Stimulated activated naive B cell treated with anti-CD40 and anti-IgM and Interleukin-4, amounts not matched to agents 10 μg/mL and 1 μg/mL and 100 μg/mL, for 72 hours (primary cell): ENCODE measurements around the gene ESRP2.

Experiments
- ATAC-seq, 2 donors: fragments of 150-1000 bp; cut with Tn5 transposase; replicated peaks; 2 replicates each; pipeline ENCODE4 v1.10.0; 2021; ENCODE audit warnings: moderate library complexity in 1 of 2
- DNase-seq: peaks from one replicate; pipeline ENCODE4 v3.0.0; 2021
- H3K27ac Mint-ChIP-seq: one replicate; pipeline ENCODE4 v1.8.0; 2022; ENCODE audit warnings: mild to moderate bottlenecking, mixed read lengths
- H3K27me3 Mint-ChIP-seq, 2 donors: one replicate each; pipeline ENCODE4 v1.8.0; 2022; ENCODE audit warnings: mixed read lengths in 2 of 2
- H3K36me3 Mint-ChIP-seq, 2 donors: one replicate each; pipeline ENCODE4 v1.8.0; 2022; ENCODE audit warnings: mixed read lengths in 2 of 2, mild to moderate bottlenecking in 1 of 2
- H3K4me1 Mint-ChIP-seq, 2 donors: one replicate each; pipeline ENCODE4 v1.8.0; 2022; ENCODE audit warnings: mixed read lengths in 2 of 2, mild to moderate bottlenecking in 1 of 2
- H3K4me3 Mint-ChIP-seq, 2 donors: one replicate each; pipeline ENCODE4 v1.8.0; 2022; ENCODE audit warnings: mild to moderate bottlenecking in 2 of 2, mixed read lengths in 2 of 2, moderate library complexity in 1 of 2
- H3K9me3 Mint-ChIP-seq, 2 donors: one replicate each; pipeline ENCODE4 v1.8.0; 2022; ENCODE audit warnings: mixed read lengths in 2 of 2, mild to moderate bottlenecking in 1 of 2

The ESRP2 gene

GRCh38 chr16:68235887-68236136 lies at the start of gene ESRP2:
Gene ESRP2 (minus strand): TSS chr16:68236127. CDS start chr16:68236045, 82 bp downstream.
- Mint-ChIP-seq H3K27me3 (no peaks in the 10 kb centered on the region), H3K4me1 (peaks cover 28 to 52% of the 10 kb centered on the region in 2 donors), H3K9me3 (no peaks in the 10 kb centered on the region), H3K4me3 (peak within 1 kb of the TSS; percentile 86), H3K27ac (peak within 1 kb of the TSS; percentile 90), H3K36me3 (peaks cover 0 to 4% of the 10 kb centered on the region in 2 donors)
- no peak for ATAC-seq
- DNase-seq, result no peak

- DNase-seq (no peak), ATAC-seq (no peak)
- peak overlapping the region; percentile 76 for H3K27ac Mint-ChIP-seq
- H3K4me3 Mint-ChIP-seq, result peak overlapping the region; percentile 53 to 58
- peaks cover 53 to 59% of the 10 kb centered on the region in 2 donors for H3K36me3 Mint-ChIP-seq
- H3K27me3 Mint-ChIP-seq, result no peaks in the 10 kb centered on the region
- peaks cover 63 to 97% of the 10 kb centered on the region in 2 donors for H3K4me1 Mint-ChIP-seq
- H3K9me3 Mint-ChIP-seq, result peaks cover 0 to 2% of the 10 kb centered on the region in 2 donors
These were observed 49.8 kb upstream of the ESRP2 start for GRCh38 chr16:68285683-68286082.

GRCh38 chr16:68284847-68285246 lies 48.9 kb upstream of the ESRP2 start:
- Mint-ChIP-seq H3K4me1 (peaks cover 60 to 92% of the 10 kb centered on the region in 2 donors), H3K9me3 (peaks cover 0 to 2% of the 10 kb centered on the region in 2 donors), H3K27ac (peak overlapping the region; percentile 76), H3K27me3 (no peaks in the 10 kb centered on the region), H3K4me3 (peak overlapping the region; percentile 54 to 81), H3K36me3 (peaks cover 48 to 53% of the 10 kb centered on the region in 2 donors)
- DNase-seq, result peak; percentile 79
- ATAC-seq, result peak; percentile 69 to 71

GRCh38 chr16:68283801-68284598 lies 48.1 kb upstream of the ESRP2 start:
- DNase-seq (peak; percentile 51), ATAC-seq (peak; percentile 72 to 73)
- H3K27ac Mint-ChIP-seq, result peak overlapping the region; percentile 76
- no peaks in the 10 kb centered on the region for H3K27me3 Mint-ChIP-seq
- peaks cover 0 to 2% of the 10 kb centered on the region in 2 donors for H3K9me3 Mint-ChIP-seq
- peaks cover 52 to 86% of the 10 kb centered on the region in 2 donors for H3K4me1 Mint-ChIP-seq
- peaks cover 51 to 54% of the 10 kb centered on the region in 2 donors for H3K36me3 Mint-ChIP-seq
- H3K4me3 Mint-ChIP-seq, result peak overlapping the region; percentile 74 to 81

GRCh38 chr16:68283346-68283745 lies 47.4 kb upstream of the ESRP2 start:
- no peak for DNase-seq
- H3K27me3 Mint-ChIP-seq, result no peaks in the 10 kb centered on the region
- peak overlapping the region; percentile 76 for H3K27ac Mint-ChIP-seq
- no peak for ATAC-seq
- peaks cover 52 to 82% of the 10 kb centered on the region in 2 donors for H3K4me1 Mint-ChIP-seq
- peak overlapping the region; percentile 74 to 81 for H3K4me3 Mint-ChIP-seq
- H3K36me3 Mint-ChIP-seq, result peaks cover 51 to 54% of the 10 kb centered on the region in 2 donors
- peaks cover 0 to 2% of the 10 kb centered on the region in 2 donors for H3K9me3 Mint-ChIP-seq

GRCh38 chr16:68282064-68282452 lies 46.1 kb upstream of the ESRP2 start:
- H3K36me3 Mint-ChIP-seq, result peaks cover 40 to 43% of the 10 kb centered on the region in 2 donors
- peaks cover 43 to 69% of the 10 kb centered on the region in 2 donors for H3K4me1 Mint-ChIP-seq
- ATAC-seq, result no peak
- H3K27ac Mint-ChIP-seq, result peak overlapping the region; percentile 91
- H3K4me3 Mint-ChIP-seq, result peak overlapping the region; percentile 37 to 66
- H3K9me3 Mint-ChIP-seq, result peaks cover 0 to 2% of the 10 kb centered on the region in 2 donors
- no peaks in the 10 kb centered on the region for H3K27me3 Mint-ChIP-seq
- no peak for DNase-seq

- DNase-seq, result no peak
- Mint-ChIP-seq H3K9me3 (no peaks in the 10 kb centered on the region), H3K27me3 (no peaks in the 10 kb centered on the region), H3K4me3 (peak overlapping the region; percentile 37 to 66), H3K36me3 (peaks cover 35 to 40% of the 10 kb centered on the region in 2 donors), H3K27ac (peak overlapping the region; percentile 91), H3K4me1 (peaks cover 40 to 63% of the 10 kb centered on the region in 2 donors)
- ATAC-seq, result no peak
These were observed 45.6 kb upstream of the ESRP2 start for GRCh38 chr16:68281368-68282063.

- H3K27me3 Mint-ChIP-seq, result no peaks in the 10 kb centered on the region
- ATAC-seq, result no peak
- H3K9me3 Mint-ChIP-seq, result no peaks in the 10 kb centered on the region
- peak overlapping the region; percentile 28 for H3K27ac Mint-ChIP-seq
- H3K4me3 Mint-ChIP-seq, result no peak overlapping the region
- DNase-seq, result no peak
- peaks cover 38 to 62% of the 10 kb centered on the region in 2 donors for H3K4me1 Mint-ChIP-seq
- H3K36me3 Mint-ChIP-seq, result peaks cover 35 to 36% of the 10 kb centered on the region in 2 donors
These were observed 44.0 kb upstream of the ESRP2 start for GRCh38 chr16:68279726-68280558.

GRCh38 chr16:68276223-68276622 lies 40.3 kb upstream of the ESRP2 start:
- no peak for ATAC-seq
- H3K4me3 Mint-ChIP-seq, result peak overlapping the region in 1 of 2 donors; percentile 63
- DNase-seq, result no peak
- H3K36me3 Mint-ChIP-seq, result peaks cover 41 to 45% of the 10 kb centered on the region in 2 donors
- peak overlapping the region; percentile 37 for H3K27ac Mint-ChIP-seq
- peaks cover 37 to 60% of the 10 kb centered on the region in 2 donors for H3K4me1 Mint-ChIP-seq
- no peaks in the 10 kb centered on the region for H3K27me3 Mint-ChIP-seq
- no peaks in the 10 kb centered on the region for H3K9me3 Mint-ChIP-seq

GRCh38 chr16:68275611-68276191 lies 39.8 kb upstream of the ESRP2 start:
- H3K9me3 Mint-ChIP-seq, result no peaks in the 10 kb centered on the region
- no peaks in the 10 kb centered on the region for H3K27me3 Mint-ChIP-seq
- peak; percentile 99 for ATAC-seq
- peaks cover 35 to 60% of the 10 kb centered on the region in 2 donors for H3K4me1 Mint-ChIP-seq
- peak; percentile 54 for DNase-seq
- peak overlapping the region; percentile 65 for H3K27ac Mint-ChIP-seq
- peak overlapping the region in 1 of 2 donors; percentile 63 for H3K4me3 Mint-ChIP-seq
- peaks cover 38 to 43% of the 10 kb centered on the region in 2 donors for H3K36me3 Mint-ChIP-seq

GRCh38 chr16:68274441-68274840 lies 38.5 kb upstream of the ESRP2 start:
- ATAC-seq, result no peak
- Mint-ChIP-seq H3K4me3 (no peak overlapping the region), H3K36me3 (peaks cover 35 to 43% of the 10 kb centered on the region in 2 donors), H3K27ac (peak overlapping the region; percentile 66), H3K27me3 (no peaks in the 10 kb centered on the region), H3K4me1 (peaks cover 42 to 67% of the 10 kb centered on the region in 2 donors), H3K9me3 (no peaks in the 10 kb centered on the region)
- no peak for DNase-seq

- Mint-ChIP-seq H3K9me3 (no peaks in the 10 kb centered on the region), H3K4me3 (peak overlapping the region in 1 of 2 donors; percentile 25), H3K4me1 (peaks cover 47 to 73% of the 10 kb centered on the region in 2 donors), H3K36me3 (peaks cover 39 to 45% of the 10 kb centered on the region in 2 donors), H3K27me3 (no peaks in the 10 kb centered on the region), H3K27ac (peak overlapping the region; percentile 66)
- ATAC-seq, result no peak
- DNase-seq, result no peak
These were observed 38.0 kb upstream of the ESRP2 start for GRCh38 chr16:68273896-68274295.

GRCh38 chr16:68273459-68273858 lies 37.5 kb upstream of the ESRP2 start:
- no peaks in the 10 kb centered on the region for H3K27me3 Mint-ChIP-seq
- ATAC-seq (no peak), DNase-seq (no peak)
- H3K27ac Mint-ChIP-seq, result no peak overlapping the region
- peaks cover 47 to 73% of the 10 kb centered on the region in 2 donors for H3K4me1 Mint-ChIP-seq
- H3K9me3 Mint-ChIP-seq, result no peaks in the 10 kb centered on the region
- H3K4me3 Mint-ChIP-seq, result peak overlapping the region in 1 of 2 donors; percentile 15
- peaks cover 39 to 45% of the 10 kb centered on the region in 2 donors for H3K36me3 Mint-ChIP-seq
